PC-9 (cell line): ENCODE results near the gene TTC23.

ENCODE experiments used
- CTCF ChIP-seq: fragments of 200-600 bp; sonication (generic); conservative IDR thresholded peaks from 2 replicates; pipeline ENCODE4 v1.6.1; 2017; ENCODE audit warnings: mixed run types, antibody characterized with exemption, mild to moderate bottlenecking, moderate library complexity
- EZH2 ChIP-seq: fragments of 200-600 bp; sonication (generic); IDR thresholded peaks from 2 replicates; pipeline ENCODE4 v1.8.0; 2017; ENCODE audit warnings: antibody characterized with exemption, low read depth

GRCh38 chr15:99127773-99128172 lies 121.6 kb downstream of the TTC23 start:
- TF ChIP-seq CTCF (no peak), EZH2 (no peak)
